ENCODE data around the gene KIF17. TPM values are rescaled to one million over a fixed set of nuclear protein-coding genes. Genes with fewer than 3 reads are reported as not detected.

Gene KIF17
- total RNA-seq, 1 experiment from 2014 or later: 2.1 TPM

DNA sequence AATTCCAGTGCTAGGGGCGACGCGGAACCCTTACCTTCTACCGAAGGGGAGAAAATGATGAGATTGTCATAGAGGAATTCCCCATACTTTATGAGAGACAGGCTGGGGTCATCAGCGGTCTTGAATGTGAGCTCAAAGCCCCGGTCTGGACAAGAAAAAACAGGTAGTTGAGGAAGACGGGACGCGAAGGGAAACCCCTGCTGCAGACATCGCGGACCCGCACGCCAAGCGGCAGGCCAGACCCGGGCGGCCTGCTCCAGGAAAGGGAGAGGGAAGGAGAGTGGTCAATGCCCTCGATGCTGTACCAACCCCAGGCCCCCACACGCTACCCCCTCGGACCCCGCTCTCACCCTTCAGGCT lies 57.0 kb downstream of the KIF17 start:
- DNase-seq (ENCODE audit: low spot score): no peak

DNA sequence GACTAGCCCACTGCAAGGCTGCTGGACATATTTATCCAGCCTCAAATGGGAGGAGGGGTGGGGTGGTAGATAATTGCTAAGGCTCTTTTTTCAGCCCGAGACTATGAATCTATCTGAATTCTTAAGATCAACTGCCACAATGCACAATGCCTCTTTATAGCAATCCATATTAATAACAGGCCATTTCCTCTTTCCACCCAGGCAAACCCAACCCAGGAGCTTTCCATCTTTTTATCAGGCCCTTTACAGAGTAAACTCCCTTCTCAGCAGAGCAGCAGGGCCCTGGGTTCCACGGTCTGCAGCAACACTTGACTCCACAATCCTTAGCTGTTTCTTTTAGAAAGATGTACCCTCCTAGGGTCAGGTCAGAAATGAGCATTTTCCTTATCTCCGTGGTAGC lies 57.4 kb downstream of the KIF17 start:
- no peak for DNase-seq (ENCODE audit: low spot score)

DNA sequence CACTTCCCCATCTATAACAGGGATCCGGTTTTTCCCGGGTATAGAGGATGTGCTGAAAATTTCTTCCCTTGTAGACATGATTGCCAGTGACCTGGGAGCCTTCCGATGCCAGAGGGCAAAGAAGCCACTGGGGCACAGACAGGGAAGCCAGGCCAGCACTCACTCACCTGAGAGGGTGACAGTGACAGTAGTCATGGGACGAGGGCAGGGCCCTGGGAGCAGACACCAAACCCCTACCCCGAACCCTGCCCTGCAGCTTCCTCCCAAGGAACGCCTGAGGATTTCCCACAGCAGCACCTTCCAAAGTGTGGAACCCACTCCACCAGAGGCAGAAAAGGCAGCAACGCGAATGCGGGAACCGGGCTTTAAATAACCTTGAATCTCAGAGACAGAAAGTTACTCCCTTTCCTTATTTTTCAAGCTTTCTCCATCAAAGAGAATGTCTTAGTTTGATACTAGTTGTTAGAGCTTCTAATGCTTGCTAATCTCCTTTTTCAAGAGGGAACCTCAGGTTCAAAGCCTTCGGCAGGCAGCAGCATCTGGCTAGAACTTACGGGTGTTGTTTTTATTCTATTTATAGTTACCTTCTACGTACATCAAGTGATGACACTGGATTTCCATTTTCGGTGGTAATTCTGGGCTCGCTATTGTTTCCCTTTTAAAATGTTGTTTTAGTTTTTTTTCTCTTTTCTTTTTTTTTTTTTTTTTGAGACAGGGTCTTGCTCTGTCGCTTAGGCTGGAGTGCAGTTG lies 59.5 kb downstream of the KIF17 start:
- no peak for DNase-seq (ENCODE audit: low spot score)

DNA sequence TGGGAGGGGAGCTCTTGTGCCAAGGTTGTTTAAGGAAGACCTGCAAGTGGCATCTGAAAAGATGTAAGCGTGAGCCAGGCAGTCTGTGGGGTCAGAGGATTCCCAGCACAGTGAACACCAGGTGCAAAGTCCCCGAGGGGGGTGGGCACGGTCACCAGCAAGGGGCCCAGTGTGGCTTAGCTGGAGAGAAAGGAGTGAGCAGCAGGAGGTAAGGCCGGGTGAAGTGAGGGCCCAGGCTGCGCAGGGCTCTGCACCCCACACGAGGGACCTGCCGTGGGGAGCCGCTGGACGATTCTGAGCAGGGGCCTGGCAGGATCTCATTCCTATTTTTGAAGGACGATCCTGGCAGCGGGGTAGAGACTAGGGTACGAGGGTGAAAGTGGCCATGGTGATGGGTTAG lies 60.8 kb downstream of the KIF17 start:
- DNase-seq (ENCODE audit: low spot score): no peak

DNA sequence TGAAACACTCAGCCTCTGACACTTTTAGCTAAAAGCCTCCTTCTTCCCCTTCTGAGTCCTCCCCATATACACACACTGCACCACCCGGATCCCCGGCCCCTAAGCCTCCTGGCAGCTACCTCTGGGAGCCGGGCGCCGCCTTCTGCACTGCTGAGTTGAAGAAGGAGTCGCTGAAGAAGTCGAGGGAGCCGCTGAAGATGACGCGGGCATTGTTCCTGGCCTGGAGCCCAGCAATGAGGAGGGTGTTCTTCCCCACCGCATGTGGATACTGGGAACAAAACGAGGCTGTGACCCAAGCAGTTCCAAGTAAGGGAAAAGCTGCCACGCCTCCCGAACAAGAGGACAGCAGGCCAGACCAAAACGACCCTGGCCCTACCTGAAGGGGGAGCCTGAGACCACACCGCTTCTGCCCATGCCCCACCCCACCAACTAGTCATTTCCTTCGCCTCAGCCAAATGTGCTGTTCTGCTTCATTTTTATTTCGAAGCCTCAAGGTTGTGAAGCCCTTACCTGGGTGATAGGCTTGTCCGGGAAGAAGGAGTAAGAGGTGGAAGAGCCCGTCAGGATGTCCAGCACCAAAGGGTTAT lies 63.6 kb downstream of the KIF17 start:
- no peak for DNase-seq (ENCODE audit: low spot score)

DNA sequence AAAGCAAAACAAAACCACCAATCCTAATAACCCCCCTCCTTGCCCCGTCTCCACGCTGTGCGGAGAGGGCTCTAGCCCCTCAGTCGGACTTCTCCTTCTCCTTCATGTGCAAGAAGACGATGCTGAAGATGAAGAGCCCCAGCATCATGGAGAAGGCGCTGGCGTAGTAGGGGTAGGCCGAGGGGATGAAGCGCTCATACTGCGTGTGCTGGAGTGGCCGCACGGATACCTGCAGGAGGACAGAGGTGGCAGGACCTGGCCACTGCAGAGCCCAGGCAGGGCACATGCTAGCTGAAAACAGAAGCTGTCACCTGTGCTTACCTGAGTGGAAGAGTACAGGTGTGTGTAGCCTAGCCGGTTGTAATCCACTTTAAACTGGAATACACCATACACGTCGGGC lies 65.5 kb downstream of the KIF17 start:
- DNase-seq (ENCODE audit: low spot score): no peak

DNA sequence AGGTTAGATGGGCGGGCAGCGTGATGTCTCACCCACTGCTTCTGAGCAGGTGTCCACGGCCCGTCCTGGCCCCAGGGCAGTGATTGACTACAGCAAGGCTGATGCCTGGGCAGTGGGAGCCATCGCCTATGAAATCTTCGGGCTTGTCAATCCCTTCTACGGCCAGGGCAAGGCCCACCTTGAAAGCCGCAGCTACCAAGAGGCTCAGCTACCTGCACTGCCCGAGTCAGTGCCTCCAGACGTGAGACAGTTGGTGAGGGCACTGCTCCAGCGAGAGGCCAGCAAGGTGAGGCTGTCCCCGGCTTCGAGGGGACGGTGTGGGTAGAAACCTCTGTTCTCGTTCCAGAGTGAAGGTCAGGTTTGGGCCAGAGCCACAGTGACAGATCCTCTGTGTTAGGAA lies 68.9 kb downstream of the KIF17 start:
- no peak for DNase-seq (ENCODE audit: low spot score)

DNA sequence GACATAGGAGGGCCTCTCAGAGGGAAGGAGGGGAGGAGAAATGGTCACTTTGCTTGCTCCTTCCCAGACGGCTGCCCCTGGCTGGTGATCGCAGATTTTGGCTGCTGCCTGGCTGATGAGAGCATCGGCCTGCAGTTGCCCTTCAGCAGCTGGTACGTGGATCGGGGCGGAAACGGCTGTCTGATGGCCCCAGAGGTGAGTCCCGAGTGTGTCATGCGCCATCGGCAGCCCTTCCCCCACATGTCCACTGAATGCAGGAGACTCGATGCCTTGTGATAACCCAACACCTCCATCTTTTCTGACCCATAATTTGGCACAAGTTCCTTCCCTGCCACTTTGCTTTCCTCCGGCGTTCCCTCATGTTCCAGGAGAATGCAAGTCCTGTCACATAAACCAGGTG lies 69.4 kb downstream of the KIF17 start:
- DNase-seq (ENCODE audit: low spot score): no peak

DNA sequence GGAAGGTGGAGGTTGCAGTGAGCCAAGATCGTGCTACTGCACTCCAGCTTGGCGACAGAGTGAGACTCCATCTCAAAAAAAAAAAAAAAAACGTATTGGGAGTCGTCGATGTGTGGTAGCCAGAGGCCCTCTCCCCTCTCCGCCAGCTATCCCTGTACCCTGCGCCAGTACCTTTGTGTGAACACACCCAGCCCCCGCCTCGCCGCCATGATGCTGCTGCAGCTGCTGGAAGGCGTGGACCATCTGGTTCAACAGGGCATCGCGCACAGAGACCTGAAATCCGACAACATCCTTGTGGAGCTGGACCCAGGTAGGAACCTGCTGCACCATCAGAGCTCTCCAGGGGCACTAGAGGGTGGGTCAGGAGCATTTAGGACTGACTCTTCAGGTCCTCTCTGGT lies 72.4 kb downstream of the KIF17 start:
- no peak for DNase-seq (ENCODE audit: low spot score)

DNA sequence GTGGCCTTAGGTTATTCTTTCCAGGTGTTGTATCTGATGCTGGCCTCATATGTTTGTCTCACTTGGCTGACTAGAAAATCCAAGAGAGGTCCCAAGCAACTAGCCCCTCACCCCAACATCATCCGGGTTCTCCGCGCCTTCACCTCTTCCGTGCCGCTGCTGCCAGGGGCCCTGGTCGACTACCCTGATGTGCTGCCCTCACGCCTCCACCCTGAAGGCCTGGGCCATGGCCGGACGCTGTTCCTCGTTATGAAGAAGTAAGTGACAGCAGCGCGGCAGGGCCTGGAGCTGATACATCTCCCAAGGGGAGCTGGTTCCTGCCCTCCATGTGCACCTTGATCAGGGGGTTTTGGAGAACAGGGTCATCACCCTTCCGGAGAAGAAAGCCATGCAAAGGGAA lies 73.4 kb downstream of the KIF17 start:
- DNase-seq (ENCODE audit: low spot score): no peak

DNA sequence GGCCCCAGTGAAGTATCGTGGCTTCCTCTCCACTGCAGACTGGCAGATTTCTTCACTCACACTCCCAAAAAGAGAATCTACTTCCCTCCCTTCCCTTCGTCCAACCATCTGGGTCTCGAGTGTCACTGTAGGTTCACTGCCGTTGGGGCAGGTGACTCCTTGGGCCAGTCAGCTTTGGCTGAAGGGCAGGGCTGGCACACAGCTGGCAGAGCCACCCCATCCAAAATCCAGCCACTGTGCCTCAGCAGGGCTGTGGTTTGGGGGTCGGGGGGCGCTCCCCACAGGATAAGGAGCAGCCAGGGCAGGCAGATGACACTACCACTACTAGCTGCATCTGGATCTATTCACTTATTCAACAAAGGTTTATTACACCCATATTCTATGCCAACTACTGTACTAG lies 74.7 kb downstream of the KIF17 start:
- DNase-seq (ENCODE audit: low spot score): no peak

DNA sequence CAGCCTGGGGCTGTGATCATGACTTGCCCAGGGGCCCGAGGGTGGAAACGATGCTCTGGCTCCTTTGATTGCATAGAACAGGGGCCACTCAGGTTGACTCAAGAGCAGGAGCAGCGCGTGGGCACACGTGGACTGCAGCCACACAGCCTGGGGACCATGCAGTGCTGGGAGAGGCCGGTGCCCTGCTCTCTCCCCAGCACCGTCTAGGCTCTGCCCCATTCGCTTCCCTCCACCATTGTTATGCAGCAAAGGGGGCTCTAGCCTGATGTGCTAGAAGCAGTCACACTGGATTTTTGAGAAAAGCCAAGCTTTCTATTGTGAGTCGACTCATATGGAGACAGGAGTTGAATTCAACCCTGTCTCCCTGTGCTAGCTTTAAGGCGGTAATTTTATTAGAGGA lies 75.8 kb downstream of the KIF17 start:
- DNase-seq (ENCODE audit: low spot score): no peak

DNA sequence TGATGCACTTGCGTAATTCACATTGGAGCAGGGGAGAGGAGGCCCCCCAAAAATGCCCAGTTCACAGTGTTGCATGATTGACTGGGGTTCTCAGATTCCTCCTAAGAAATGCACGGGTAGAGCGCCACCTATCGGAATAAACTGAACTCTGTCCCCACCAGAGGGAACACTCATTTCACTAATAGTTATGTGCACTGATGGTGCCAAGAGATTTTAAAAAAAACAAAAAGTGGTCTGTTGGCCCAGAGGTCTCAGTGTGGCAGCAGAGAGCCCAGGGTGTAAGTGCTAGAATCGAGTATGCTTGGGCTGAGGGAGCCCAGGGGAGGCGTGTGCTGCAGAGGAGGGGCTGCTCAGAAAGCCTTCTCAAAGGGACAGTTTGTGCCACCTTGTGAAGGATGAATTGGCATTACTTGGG lies 77.6 kb downstream of the KIF17 start:
- peak; percentile 38 for DNase-seq (ENCODE audit: low spot score)

DNA sequence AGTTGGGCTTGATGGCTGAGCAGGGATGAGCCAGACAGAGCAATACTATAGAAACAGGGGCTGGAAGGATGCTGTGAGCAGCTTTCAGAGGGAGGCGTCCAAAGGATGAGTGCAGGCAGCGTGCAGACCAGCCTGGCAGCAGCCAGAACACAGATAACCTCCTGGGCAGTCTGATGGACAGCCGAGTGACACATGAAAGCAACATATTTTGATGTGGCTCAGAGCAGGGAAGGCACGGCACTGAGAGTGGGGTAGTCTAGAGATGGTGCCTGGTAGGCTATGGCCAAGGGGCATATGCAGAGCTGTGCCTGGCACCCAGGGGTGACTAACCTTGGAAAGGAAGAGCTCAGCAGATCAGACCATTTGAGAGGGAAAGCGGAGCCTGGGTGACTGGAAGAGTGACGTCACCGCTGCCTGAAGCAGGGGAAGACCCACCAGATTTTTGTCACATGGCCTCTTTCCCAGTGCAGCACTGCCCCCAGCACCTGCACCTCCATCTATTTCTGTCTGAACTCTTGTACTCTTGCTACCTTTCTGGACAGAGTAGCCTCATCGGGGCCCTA lies 80.9 kb downstream of the KIF17 start:
- DNase-seq (ENCODE audit: low spot score): no peak

DNA sequence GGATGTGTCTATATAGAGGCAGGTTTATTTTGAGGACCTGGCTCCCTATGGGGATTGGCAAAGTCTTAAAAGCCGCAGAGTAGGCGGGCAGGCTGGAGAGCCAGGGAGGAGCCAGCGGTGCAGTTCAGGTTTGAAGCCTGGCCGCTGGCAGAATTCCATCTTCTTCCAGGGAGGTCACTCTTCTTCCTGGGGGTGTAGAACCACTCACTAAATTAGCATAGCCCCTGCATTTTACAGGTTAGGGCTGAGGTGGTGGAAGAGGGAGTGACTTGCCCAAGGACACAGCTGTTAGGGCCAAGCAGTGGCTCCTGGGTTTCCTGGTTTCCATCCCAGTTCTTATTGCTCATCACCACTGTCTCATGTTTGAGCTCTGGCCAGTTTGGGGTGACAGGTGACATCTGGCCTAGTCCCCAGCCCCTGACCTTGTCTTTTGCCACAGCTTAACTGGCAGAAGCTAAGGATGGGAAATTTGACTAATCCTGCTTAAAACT lies 83.2 kb downstream of the KIF17 start:
- DNase-seq (ENCODE audit: low spot score): no peak

DNA sequence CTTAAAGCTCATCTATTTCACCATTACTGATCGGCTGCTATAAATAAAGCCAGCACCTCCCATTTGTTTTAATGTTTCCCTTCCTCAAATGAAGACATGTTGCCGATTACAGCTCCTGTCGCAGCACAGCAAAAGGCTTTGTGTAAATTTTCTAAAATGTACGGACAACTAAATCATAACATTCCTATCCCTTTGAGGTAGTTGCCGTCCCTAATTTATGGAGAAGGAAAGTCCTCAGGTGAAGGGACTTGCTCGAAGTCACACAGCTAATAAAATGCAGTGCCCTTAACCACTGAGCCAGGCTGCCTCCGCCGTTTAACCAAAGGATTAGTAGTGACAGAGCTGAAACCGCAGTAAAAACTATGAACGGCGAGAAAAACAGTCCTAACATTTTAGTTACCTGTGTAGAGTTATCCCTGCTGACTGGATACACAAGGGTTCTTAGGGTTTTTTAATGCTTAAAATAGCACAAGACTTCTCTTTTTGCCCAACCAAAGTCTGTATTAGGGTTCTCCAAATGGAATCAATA lies 83.7 kb downstream of the KIF17 start:
- no peak for DNase-seq (ENCODE audit: low spot score)

DNA sequence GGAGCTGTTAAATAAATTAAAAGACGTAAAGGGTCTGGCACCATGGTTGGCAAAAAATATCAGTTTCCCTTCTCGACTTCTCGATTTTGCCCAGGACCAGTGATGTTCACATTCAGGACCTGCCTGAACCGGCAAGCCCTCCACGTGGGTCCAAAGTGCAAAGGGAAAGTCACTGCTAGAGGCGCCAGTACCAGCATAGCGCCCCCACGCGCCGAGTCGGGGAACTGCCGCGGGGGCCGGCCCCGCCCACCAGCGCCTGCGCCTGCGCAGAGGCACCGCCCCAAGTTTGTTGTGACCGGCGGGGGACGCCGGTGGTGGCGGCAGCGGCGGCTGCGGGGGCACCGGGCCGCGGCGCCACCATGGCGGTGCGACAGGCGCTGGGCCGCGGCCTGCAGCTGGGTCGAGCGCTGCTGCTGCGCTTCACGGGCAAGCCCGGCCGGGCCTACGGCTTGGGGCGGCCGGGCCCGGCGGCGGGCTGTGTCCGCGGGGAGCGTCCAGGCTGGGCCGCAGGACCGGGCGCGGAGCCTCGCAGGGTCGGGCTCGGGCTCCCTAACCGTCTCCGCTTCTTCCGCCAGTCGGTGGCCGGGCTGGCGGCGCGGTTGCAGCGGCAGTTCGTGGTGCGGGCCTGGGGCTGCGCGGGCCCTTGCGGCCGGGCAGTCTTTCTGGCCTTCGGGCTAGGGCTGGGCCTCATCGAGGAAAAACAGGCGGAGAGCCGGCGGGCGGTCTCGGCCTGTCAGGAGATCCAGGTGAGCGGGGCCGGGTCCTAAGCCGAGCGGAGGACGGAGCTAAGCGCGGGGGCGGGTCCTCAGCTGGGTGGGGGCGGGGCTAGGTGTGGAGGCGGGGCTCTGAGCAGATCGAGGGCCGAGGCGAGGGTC lies 84.4 kb downstream of the KIF17 start, which contains the start of gene PINK1:
Gene PINK1 (plus strand): TSS at position 269 of the 875 bp plus-strand sequence. CDS start 91 bp downstream, at position 360.
- DNase-seq (ENCODE audit: low spot score): no peak

DNA sequence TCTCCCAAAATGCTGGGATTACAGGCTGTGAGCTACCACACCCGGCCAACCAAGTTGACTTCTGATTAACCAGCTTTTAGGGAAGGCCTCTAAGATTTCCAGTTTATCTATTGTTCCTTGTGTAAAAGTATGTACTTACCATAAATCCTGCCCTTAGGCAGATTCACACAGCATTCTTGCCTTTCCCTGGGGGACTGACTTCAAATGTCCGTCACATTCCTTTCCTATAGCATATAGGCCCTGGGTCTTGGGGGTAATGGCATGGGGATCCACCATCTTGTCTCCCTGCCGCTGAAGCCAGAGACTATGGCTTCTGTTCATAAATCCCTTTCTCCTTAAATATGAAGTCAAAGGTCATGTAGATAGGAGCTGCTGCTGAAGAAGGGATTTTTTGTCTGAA lies 85.4 kb downstream of the KIF17 start:
- DNase-seq (ENCODE audit: low spot score): no peak

DNA sequence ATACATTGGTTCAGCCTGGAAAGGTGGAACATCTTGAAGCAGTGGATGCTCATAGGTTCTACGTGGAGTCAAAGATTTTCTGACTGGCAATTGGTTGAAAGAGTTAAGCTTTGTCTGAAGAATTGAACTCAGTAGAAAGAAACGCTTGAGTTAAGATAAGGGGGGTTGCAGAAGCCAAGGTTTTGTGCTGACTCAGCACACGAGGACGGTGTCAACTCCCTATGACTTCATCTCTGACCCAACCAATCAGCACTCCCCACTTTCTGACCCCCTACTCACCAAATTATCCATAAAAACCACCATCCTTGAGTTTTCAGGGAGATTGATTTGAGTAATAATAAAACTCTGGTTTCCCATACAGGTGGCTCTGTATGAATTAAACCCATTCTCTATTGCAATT lies 87.1 kb downstream of the KIF17 start:
- no peak for DNase-seq (ENCODE audit: low spot score)

DNA sequence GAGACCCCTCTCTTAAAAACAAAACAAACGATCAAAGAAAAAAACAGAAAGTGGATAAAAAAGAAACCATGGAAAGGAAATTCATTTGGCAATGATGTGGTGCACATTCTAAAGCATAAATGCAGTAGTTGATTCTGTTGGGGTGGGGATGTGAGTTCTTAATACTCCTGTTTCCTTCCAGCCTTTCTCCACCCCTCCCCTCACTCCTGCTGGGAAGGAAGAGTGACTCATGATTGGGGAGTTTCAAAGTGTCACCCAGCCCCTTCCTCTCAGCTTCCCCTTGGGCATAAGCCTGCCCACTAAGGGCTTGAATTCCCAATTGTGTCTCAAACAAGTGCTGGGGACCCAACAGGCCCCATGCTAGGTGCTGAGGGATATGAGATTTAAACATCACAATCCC lies 91.3 kb downstream of the KIF17 start:
- no peak for DNase-seq (ENCODE audit: low spot score)

DNA sequence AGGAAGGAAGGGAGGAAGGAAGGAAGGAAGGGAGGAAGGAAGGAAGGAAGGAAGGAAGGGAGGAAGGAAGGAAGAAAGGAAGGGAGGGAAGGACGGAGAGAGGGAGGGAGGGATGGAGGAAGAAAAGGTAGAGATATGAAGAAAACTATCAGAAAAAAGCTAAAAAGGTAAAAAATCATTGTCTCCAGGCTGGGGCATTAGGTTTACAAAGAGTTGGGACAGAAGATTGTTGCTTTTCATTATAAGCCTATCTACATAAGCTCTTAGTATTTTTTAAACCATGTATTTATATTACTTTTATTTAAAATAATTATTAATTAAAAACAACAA lies 91.7 kb downstream of the KIF17 start:
- no peak for DNase-seq (ENCODE audit: low spot score)

Data from A172 (cell line).